ENCODE results near the gene MKKS. TPM values are rescaled to one million over a fixed set of nuclear protein-coding genes. Genes with fewer than 3 reads are reported as not detected.

Gene MKKS
- total and polyA plus RNA-seq, 9 of the 15 experiments (the other 6 are each of a cell fraction or from before 2014, with no cell fraction given) = 6.8 to 26.8 (median 12.0) TPM

DNA sequence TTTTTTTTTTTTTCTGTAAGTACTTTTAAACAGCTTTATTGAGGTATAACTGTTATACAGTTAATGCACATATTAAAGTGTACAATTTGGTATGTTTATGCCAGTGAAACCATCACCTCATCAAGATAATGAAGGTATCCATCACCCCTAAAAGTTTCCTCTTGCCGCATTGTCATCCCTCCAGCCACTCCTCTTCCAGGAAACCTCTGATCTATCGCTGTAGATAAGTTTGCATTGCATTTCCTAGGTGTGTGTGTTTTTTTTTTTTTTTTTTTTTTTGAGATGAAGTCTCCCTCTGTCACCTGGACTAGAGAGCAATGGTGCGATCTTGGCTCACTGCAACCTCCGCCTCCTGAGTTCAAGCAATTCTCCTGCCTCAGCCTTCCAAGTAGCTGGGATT lies 4.2 kb upstream of the MKKS start (continued):
- no peak for TF ChIP-seq ZBTB11 (CRISPR knock-in tag; IDR thresholded peaks at IDR 0.05)
- peak; percentile 69 for TF ChIP-seq SOX6 (IDR thresholded peaks at IDR 0.05)
- TF ChIP-seq, protein P1, sequence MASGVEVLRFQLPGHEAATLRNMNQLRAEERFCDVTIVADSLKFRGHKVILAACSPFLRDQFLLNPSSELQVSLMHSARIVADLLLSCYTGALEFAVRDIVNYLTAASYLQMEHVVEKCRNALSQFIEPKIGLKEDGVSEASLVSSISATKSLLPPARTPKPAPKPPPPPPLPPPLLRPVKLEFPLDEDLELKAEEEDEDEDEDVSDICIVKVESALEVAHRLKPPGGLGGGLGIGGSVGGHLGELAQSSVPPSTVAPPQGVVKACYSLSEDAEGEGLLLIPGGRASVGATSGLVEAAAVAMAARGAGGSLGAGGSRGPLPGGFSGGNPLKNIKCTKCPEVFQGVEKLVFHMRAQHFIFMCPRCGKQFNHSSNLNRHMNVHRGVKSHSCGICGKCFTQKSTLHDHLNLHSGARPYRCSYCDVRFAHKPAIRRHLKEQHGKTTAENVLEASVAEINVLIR (CRISPR knock-in tag; IDR thresholded peaks at IDR 0.05) = no peak
- TF ChIP-seq CTBP1 (IDR thresholded peaks at IDR 0.05; ENCODE audit: borderline replicate concordance) = peak; percentile 34; the same call in 1 of the 2 replicates
- no peak for TF ChIP-seq KLF6 (CRISPR knock-in tag; IDR thresholded peaks at IDR 0.05; ENCODE audit: borderline replicate concordance)
- TF ChIP-seq E2F3 (CRISPR knock-in tag; IDR thresholded peaks at IDR 0.05) = no peak
- TF ChIP-seq TEAD1 (CRISPR knock-in tag; IDR thresholded peaks at IDR 0.05) = no peak
- no peak for TF ChIP-seq GTF2A2 (tag; IDR thresholded peaks at IDR 0.05)
- no peak for TF ChIP-seq CREBBP (IDR thresholded peaks at IDR 0.05; ENCODE audit: low read depth, low read length)
- no peak for TF ChIP-seq NFXL1 (CRISPR knock-in tag; IDR thresholded peaks at IDR 0.05)
- TF ChIP-seq MAFF (IDR thresholded peaks at IDR 0.05; ENCODE audit: low read length) = no peak
- TF ChIP-seq EZH2 (IDR thresholded peaks at IDR 0.05; ENCODE audit: borderline replicate concordance, low read depth, low read length) = no peak
- no peak for TF ChIP-seq CCNT2 (IDR thresholded peaks at IDR 0.05; ENCODE audit: borderline replicate concordance, extremely low read depth, insufficient read length, low read depth, low read length)
- no peak for TF ChIP-seq YBX1 (IDR thresholded peaks at IDR 0.05)
- no peak for TF ChIP-seq MXD1 (CRISPR knock-in tag; IDR thresholded peaks at IDR 0.05; ENCODE audit: borderline replicate concordance, poor library complexity, severe bottlenecking)
- TF ChIP-seq SRF (CRISPR knock-in tag; IDR thresholded peaks at IDR 0.05) = no peak
- TF ChIP-seq, protein P2, sequence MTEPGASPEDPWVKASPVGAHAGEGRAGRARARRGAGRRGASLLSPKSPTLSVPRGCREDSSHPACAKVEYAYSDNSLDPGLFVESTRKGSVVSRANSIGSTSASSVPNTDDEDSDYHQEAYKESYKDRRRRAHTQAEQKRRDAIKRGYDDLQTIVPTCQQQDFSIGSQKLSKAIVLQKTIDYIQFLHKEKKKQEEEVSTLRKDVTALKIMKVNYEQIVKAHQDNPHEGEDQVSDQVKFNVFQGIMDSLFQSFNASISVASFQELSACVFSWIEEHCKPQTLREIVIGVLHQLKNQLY (CRISPR knock-in tag; conservative IDR thresholded peaks at IDR 0.05) = no peak
- peak; percentile 58 for TF ChIP-seq STAT5A (IDR thresholded peaks at IDR 0.05; ENCODE audit: borderline replicate concordance, low read length)
